NCI-H1417 (cell line): Measurements from ENCODE around the gene USP34.
"Not testable (repeated sequence)": the region's sequence is repeated elsewhere in the genome, so short reads cannot be mapped to it uniquely, and the experiment has no call there.

Source experiments
- DNase-seq, 3 experiments: peaks; one replicate each; lab custom pipeline; 2025; lab: John Stamatoyannopoulos, UW

The USP34 gene

DNA sequence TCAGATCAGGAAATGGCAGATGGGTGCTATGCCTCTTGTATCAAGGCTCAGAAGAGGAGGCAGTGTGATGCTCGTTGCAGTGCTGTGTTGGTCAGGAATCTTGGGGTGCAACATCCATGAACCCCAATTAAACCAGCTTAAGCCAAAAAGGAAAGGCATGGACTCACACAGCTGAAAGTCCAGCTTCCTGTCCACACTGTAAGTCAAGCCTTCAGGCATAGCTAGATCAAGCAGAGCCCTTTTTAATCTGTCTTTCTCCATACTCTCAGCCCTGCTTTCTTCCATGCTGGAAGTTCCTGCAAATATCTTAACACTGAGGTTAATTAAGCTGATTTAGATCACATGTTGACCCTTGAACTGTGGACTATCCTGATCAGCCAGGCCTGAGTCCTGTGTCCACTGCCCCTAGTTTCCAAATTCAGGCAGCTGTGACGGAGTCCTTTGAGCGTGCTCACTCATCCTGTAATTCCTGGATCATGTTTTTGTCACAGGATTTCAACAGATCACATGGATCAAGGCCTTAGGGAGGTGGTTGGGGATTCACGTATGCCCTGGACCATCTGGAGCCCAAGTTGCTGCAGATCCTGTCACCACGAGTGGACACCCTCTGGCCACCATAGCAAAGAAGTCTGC, 313.4 kb downstream of the USP34 start:
- DNase-seq = no peak

DNA sequence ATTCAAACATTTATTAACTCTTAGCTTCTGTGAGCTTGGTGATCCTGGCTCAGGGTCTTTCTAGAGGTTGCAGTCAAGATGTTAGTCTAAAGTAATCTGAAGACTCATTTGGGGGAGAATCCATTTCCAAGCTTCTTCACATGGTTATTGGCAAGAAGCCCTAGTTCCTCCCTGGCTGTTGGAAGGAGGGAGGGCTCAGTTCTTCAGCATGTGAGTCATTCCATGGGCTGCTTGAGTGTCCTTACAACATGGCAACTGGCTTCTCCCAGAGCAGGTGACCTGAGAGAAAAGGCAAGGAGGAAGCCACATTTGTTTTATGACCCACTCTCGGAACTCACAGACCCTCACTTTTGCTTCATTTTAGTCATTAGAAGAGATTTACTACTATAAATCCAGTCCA, 319.5 kb downstream of the USP34 start:
- no peak for DNase-seq

DNA sequence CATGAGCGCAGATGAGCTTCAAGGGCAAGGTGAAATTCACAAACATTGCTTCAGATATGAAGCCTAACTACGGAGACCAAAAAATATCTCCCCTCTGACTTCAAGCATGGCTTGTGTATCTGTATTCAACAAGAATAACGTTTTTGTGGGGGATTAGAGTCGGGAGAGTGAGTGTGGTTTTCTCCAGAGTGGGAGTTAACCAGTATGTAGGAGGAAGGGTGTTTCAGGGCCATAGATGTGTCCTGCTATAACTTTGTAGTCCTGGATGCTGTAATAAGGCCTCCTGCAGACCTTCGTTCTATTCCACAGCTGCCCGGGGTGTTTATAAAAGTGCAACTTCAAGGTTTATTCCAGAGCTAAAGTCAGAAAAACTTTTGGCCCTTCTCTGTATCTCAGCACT, 321.8 kb downstream of the USP34 start:
- DNase-seq = no peak

DNA sequence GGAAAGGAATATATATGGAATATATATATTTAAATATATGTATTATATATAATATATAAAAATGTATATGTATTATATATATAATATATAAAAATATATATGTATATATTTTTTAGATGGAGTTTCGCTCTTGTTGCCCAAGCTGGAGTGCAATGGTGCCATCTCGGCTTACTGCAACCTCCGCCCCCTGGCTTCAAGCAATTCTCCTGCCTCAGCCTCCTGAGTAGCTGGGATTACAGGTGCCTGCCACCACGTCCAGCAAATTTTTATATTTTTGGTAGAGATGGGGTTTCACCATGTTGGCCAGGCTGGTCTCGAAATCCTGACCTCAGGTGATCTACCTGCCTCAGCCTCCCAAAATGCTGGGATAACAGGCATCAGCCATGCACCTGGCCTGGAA, 322.8 kb downstream of the USP34 start:
- DNase-seq = not testable (repeated sequence)

DNA sequence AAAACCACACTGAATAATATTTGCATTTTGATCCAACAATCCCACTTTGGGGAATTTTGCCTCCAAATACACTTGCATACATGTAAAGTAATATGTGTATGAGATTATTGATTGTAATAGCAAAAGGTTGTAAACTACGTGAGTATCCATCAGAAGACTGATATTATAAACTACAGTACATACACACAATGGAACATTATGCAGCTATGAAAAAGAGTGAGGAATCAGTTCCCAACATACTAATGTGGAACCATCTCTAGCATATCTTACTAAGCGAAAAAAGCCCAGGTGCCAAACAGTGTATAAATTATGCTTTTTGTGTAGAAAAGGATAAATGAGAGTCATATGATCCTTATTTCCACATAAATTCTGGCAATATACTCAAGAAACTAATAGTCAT, 324.9 kb downstream of the USP34 start:
- DNase-seq = no peak

DNA sequence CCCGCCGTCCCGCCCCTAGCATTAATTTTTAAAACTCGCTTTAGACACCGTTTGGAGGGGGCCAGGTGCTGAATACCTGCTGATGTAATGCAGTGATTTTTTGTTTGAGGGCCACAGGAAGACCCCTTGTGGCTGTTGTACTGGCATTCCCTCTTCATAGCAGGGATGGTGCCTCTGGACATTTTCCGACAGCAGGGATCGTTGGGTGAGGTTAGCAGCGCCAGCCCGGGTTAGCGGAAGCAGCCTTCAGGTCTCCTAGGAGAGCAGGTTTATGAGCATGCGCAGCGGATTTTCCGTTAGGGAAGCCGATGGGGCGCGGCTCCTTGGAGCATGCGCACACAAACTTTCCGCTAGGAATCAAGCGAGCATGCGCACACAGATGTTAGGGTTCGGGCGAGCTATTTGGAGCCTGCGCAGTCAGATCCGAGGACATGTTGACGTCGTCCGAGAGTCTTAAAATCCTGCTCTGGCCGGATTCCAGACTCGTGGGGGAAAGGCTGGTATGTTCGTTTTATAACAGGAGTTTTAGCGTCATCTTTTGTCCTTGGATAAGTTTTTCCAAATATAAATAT, 326.1 kb downstream of the USP34 start:
- DNase-seq = peak in 2 of 3 experiments; percentile 86 to 96

DNA sequence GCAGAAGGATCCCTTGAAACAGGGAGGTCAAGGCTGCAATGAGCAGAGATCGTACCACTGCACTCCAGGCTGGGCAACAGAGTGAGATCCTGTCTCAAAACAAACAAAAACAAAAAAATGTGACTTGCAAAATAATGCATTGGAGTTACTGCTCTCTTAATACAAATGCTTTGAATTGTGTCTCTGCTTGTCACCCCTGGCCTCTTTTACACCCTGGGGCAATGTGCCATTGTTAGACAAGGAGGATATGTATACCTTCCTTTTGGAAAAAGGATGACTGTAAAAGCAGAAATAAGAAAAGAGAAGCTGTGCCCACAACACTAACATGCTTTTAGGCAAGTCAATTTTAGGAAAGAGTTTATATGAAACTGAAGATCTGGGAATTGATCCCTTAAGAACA, 329.7 kb downstream of the USP34 start:
- no peak for DNase-seq

DNA sequence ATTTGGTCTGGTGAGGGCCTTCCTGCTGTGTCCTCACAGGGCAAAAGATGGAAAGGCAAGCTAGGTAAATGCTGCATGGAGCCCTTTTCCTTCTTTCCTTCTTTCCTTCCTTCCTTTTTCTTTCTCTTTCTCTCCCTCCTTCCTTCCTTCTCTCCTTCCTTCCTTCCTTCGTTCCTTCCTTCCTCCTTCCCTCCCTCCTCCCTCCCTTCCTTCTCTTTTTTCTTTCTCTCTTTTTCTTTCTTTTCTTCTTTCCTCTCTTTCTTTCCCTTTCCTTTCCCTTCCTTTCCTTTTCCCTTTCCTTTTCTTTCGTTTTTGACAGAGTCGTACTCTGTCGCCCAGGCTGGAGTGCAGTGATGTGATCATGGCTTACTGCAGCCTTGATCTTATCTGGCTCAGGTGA, 332.0 kb downstream of the USP34 start:
- no peak for DNase-seq
